ENCODE data around the gene LAIR2.

Gene LAIR2, protein sequence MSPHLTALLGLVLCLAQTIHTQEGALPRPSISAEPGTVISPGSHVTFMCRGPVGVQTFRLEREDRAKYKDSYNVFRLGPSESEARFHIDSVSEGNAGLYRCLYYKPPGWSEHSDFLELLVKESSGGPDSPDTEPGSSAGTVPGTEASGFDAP

GRCh38 chr19:54502518-54503048 lies at the start of gene LAIR2:
Gene LAIR2, plus strand, starts transcription at chr19:54502831. Its CDS starts 88 bp downstream, at chr19:54502919.
- no peak within 1 kb of the TSS for H3K27ac ChIP-seq
- TF ChIP-seq, protein P1, sequence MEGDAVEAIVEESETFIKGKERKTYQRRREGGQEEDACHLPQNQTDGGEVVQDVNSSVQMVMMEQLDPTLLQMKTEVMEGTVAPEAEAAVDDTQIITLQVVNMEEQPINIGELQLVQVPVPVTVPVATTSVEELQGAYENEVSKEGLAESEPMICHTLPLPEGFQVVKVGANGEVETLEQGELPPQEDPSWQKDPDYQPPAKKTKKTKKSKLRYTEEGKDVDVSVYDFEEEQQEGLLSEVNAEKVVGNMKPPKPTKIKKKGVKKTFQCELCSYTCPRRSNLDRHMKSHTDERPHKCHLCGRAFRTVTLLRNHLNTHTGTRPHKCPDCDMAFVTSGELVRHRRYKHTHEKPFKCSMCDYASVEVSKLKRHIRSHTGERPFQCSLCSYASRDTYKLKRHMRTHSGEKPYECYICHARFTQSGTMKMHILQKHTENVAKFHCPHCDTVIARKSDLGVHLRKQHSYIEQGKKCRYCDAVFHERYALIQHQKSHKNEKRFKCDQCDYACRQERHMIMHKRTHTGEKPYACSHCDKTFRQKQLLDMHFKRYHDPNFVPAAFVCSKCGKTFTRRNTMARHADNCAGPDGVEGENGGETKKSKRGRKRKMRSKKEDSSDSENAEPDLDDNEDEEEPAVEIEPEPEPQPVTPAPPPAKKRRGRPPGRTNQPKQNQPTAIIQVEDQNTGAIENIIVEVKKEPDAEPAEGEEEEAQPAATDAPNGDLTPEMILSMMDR (conservative IDR thresholded peaks at IDR 0.05) = no peak

GRCh38 chr19:54453921-54454780 lies 48.5 kb upstream of the LAIR2 start:
- TF ChIP-seq, protein P1 (conservative IDR thresholded peaks at IDR 0.05) = no peak
- no peak overlapping the region for H3K27ac ChIP-seq

- H3K27ac ChIP-seq = no peak overlapping the region
- TF ChIP-seq, protein P1 (conservative IDR thresholded peaks at IDR 0.05) = no peak
Measured at GRCh38 chr19:54454781-54455675, 47.6 kb upstream of the LAIR2 start.

DNA sequence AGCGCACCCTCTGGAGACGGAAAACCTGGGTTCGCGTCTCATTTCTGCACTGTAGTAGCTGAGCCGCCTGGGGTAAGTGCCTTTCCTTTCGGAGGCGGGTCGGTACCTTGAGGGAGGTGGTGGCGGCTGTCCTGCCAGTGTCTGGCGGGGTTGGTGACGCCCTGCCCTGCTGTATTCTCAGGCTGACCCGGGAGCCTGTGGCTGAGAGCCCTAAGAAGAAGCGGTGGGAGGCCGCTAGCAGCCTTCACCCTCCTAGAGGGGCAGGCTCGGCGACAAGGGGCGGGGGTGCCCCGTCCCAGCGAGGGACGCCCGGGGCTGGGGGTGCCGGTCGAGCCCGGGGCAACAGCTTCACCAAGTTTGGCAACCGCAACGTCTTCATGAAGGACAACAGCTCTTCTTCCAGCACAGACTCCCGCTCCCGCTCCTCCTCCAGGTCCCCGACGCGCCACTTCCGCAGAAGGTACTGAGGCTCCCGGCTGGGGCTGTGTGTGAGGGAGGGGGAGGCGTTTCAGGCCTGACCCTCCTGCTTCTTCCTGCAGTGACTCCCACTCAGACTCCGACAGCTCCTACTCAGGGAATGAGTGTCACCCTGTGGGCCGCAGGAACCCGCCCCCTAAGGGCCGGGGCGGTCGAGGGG lies 46.7 kb upstream of the LAIR2 start:
- TF ChIP-seq, protein P1 (conservative IDR thresholded peaks at IDR 0.05) = no peak
- H3K27ac ChIP-seq = no peak overlapping the region

DNA sequence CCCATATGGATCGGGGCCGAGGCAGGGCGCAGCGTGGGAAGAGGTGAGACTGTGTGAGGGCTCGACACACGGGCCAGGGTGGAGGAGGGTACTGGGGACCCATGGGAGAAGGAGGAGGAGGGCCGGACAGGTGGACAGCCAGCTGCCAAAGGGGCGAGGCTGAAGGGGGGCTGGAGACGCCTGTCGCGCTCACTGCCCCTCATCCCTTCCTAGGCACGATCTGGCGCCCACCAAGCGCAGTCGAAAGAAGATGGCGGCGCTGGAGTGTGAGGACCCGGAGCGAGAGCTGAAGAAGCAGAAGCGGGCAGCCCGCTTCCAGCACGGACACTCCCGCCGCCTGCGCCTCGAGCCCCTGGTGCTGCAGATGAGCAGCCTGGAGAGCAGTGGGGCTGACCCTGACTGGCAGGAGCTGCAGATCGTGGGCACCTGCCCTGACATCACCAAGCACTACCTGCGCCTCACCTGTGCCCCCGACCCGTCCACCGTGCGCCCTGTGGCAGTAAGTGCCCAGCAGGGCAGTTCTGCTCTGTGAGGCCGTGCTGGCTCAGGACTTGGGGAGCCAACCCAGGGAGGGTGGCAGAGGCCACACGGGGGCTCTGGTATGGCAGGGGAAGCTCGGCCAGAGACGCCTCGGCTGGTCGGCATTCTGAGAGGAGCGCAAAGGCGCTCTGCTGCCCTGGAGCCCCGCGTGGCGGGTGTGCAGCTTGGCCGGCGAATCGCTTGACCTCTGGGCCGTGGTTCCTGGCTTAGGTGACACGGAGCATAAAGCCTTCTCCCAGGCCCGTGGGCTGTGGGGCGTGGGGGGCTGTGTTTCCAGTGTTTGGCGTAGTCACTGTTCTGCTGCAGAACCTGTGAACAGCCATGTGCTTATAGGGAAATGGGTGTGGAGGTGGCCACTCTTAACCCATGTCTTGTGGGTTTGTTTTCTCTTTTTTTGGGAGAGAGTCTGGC lies 45.9 kb upstream of the LAIR2 start:
- H3K27ac ChIP-seq = no peak overlapping the region
- TF ChIP-seq, protein P1 (conservative IDR thresholded peaks at IDR 0.05) = no peak
